Measurements from ENCODE around the gene AXDND1.

DNA sequence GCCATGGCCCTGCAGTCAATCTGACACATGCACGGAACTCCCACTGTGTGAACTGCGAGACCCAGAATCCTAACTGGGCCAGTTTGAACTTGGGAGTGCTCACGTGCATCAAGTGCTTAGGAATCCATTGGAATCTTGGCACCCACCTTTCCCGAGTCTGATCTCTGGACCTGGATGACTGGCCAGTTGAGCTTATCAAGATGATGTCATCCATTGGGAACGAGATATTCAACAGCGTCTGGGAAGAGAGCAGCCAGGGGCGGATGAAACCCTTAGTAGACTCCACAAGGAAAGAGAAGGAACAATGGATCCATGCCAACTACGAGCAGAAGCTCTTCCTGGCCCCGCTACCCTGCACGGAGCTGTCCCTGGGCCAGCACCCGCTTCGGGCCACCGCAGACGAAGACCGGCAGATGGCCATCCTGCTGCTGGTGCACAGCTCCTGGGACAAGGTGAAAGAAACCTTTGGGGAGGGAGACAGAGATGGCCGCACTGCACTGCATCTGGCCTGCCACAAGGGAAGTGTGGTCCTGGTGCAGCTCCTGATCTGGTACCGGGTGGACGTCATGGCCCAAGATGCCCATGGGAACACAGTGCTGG, 222.8 kb downstream of the AXDND1 start:
- TF ChIP-seq, protein P1, sequence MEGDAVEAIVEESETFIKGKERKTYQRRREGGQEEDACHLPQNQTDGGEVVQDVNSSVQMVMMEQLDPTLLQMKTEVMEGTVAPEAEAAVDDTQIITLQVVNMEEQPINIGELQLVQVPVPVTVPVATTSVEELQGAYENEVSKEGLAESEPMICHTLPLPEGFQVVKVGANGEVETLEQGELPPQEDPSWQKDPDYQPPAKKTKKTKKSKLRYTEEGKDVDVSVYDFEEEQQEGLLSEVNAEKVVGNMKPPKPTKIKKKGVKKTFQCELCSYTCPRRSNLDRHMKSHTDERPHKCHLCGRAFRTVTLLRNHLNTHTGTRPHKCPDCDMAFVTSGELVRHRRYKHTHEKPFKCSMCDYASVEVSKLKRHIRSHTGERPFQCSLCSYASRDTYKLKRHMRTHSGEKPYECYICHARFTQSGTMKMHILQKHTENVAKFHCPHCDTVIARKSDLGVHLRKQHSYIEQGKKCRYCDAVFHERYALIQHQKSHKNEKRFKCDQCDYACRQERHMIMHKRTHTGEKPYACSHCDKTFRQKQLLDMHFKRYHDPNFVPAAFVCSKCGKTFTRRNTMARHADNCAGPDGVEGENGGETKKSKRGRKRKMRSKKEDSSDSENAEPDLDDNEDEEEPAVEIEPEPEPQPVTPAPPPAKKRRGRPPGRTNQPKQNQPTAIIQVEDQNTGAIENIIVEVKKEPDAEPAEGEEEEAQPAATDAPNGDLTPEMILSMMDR (optimal IDR thresholded peaks at IDR 0.05 in 1 of 3, IDR thresholded peaks at IDR 0.05 in 1 of 3, conservative IDR thresholded peaks at IDR 0.05 in 1 of 3; ENCODE audit: extremely low read depth in 1 of 3, insufficient read depth in 2 of 3, low read length in 3 of 3): no peak
- TF ChIP-seq EZH2 (IDR thresholded peaks at IDR 0.05; ENCODE audit: low read length): no peak

All from keratinocyte (primary cell).